GM19438 (cell line): ENCODE data around the gene DGKD.

ENCODE experiments used
- ATAC-seq: cut with Tn5 transposase; IDR thresholded peaks from one replicate; pipeline ENCODE4 v1.9.1; 2021; ENCODE audit warnings: low read depth; ENCODE audit not compliant: unreplicated experiment

DGKD gene

GRCh38 chr2:233489666-233490065 lies 135.4 kb downstream of the DGKD start:
- ATAC-seq: no peak

GRCh38 chr2:233490831-233491230 lies 136.5 kb downstream of the DGKD start:
- no peak for ATAC-seq

- ATAC-seq: no peak
These were observed 137.0 kb downstream of the DGKD start for GRCh38 chr2:233491326-233491725.

- ATAC-seq: no peak
These were observed 137.8 kb downstream of the DGKD start for GRCh38 chr2:233492078-233492477.

GRCh38 chr2:233492751-233493150 lies 138.5 kb downstream of the DGKD start:
- no peak for ATAC-seq

- ATAC-seq: no peak
These were observed 141.5 kb downstream of the DGKD start for GRCh38 chr2:233495503-233496496.

GRCh38 chr2:233497692-233498091 lies 143.4 kb downstream of the DGKD start:
- ATAC-seq: no peak

- ATAC-seq: no peak
These were observed 143.8 kb downstream of the DGKD start for GRCh38 chr2:233498126-233498525.

- ATAC-seq: no peak
These were observed 145.6 kb downstream of the DGKD start for GRCh38 chr2:233499928-233500327.

GRCh38 chr2:233501198-233502076 lies 147.1 kb downstream of the DGKD start:
- ATAC-seq: no peak

- ATAC-seq: no peak
These were observed 149.2 kb downstream of the DGKD start for GRCh38 chr2:233503481-233503880.

GRCh38 chr2:233503947-233504637 lies 149.8 kb downstream of the DGKD start:
- no peak for ATAC-seq

- ATAC-seq: no peak
These were observed 159.8 kb downstream of the DGKD start for GRCh38 chr2:233513953-233514655.

- ATAC-seq: peak; percentile 92
These were observed 165.7 kb downstream of the DGKD start for GRCh38 chr2:233519787-233520611.
